H9 (cell line): ENCODE data around the gene ACBD3. TPM values are rescaled to one million over a fixed set of nuclear protein-coding genes. Genes with fewer than 3 reads are reported as not detected.

ENCODE experiments used
- DNase-seq: peaks from one replicate; pipeline ENCODE4 v3.0.0-alpha.2; 2017
- H2AFZ ChIP-seq: one replicate; pipeline ENCODE4 v1.6.1; 2013; ENCODE audit warnings: mild to moderate bottlenecking, low read length, control low read depth, moderate library complexity
- H2AK5ac ChIP-seq: 2 replicates; pipeline ENCODE4 v1.6.1; 2013; ENCODE audit warnings: low read length, control low read depth, mixed read lengths; ENCODE audit not compliant: insufficient read length
- H2BK120ac ChIP-seq: one replicate; pipeline ENCODE4 v1.6.1; 2013; ENCODE audit warnings: low read depth, mild to moderate bottlenecking, low read length, control low read depth, inconsistent platforms; ENCODE audit not compliant: poor library complexity, severe bottlenecking
- H2BK12ac ChIP-seq: 2 replicates; pipeline ENCODE4 v1.6.1; 2013; ENCODE audit warnings: low read length, control low read depth, mixed read lengths, low read depth; ENCODE audit not compliant: insufficient read length
- H2BK15ac ChIP-seq: 2 replicates; pipeline ENCODE4 v1.6.1; 2013; ENCODE audit warnings: low read depth, low read length, control low read depth
- H2BK20ac ChIP-seq: one replicate; pipeline ENCODE4 v1.6.1; 2013; ENCODE audit warnings: low read depth, mild to moderate bottlenecking, low read length, control low read depth, inconsistent platforms; ENCODE audit not compliant: poor library complexity, severe bottlenecking
- H2BK5ac ChIP-seq: 2 replicates; pipeline ENCODE4 v1.6.1; 2013; ENCODE audit warnings: low read length, control low read depth, mixed read lengths; ENCODE audit not compliant: insufficient read length
- H3K14ac ChIP-seq: 2 replicates; pipeline ENCODE4 v1.6.1; 2013; ENCODE audit warnings: low read length, control low read depth; ENCODE audit not compliant: insufficient read depth
- H3K18ac ChIP-seq: 2 replicates; pipeline ENCODE4 v1.6.1; 2013; ENCODE audit warnings: low read depth, mild to moderate bottlenecking, mixed read lengths, low read length, control low read depth; ENCODE audit not compliant: insufficient read length
- H3K23ac ChIP-seq: 2 replicates; pipeline ENCODE4 v1.6.1; 2013; ENCODE audit warnings: low read length, control low read depth, mixed read lengths, low read depth; ENCODE audit not compliant: insufficient read length
- H3K23me2 ChIP-seq: 2 replicates; pipeline ENCODE4 v1.6.1; 2013; ENCODE audit warnings: low read depth, mild to moderate bottlenecking, mixed read lengths, low read length, control low read depth; ENCODE audit not compliant: insufficient read length, poor library complexity, severe bottlenecking
- H3K27ac ChIP-seq: 2 replicates; pipeline ENCODE4 v1.5.1; 2013; ENCODE audit warnings: low read length, control low read depth, mixed read lengths, low read depth; ENCODE audit not compliant: insufficient read length
- H3K27me3 ChIP-seq: 2 replicates; pipeline ENCODE4 v1.6.1; 2013; ENCODE audit warnings: low read length, control low read depth, inconsistent platforms; ENCODE audit not compliant: insufficient read depth
- H3K4ac ChIP-seq: 2 replicates; pipeline ENCODE4 v1.6.1; 2013; ENCODE audit warnings: low read depth, mild to moderate bottlenecking, control low read depth, inconsistent platforms, low read length, moderate library complexity
- H3K4me1 ChIP-seq: 2 replicates; pipeline ENCODE4 v1.6.1; 2013; ENCODE audit warnings: low read length, control low read depth, inconsistent platforms; ENCODE audit not compliant: insufficient read depth
- H3K4me2 ChIP-seq: 2 replicates; pipeline ENCODE4 v1.6.1; 2013; ENCODE audit warnings: low read length, control low read depth, mixed read lengths; ENCODE audit not compliant: insufficient read length, insufficient read depth
- H3K56ac ChIP-seq: 2 replicates; pipeline ENCODE4 v1.6.1; 2013; ENCODE audit warnings: low read depth, mild to moderate bottlenecking, mixed read lengths, low read length, control low read depth; ENCODE audit not compliant: insufficient read length
- H3K79me1 ChIP-seq: 2 replicates; pipeline ENCODE4 v1.6.1; 2013; ENCODE audit warnings: low read depth, mild to moderate bottlenecking, moderate library complexity, low read length, control low read depth, inconsistent platforms; ENCODE audit not compliant: insufficient read depth, poor library complexity, severe bottlenecking
- H3K79me2 ChIP-seq: 2 replicates; pipeline ENCODE4 v1.6.1; 2013; ENCODE audit warnings: low read length, control low read depth, inconsistent platforms; ENCODE audit not compliant: insufficient read depth
- H3K9ac ChIP-seq: 2 replicates; pipeline ENCODE4 v1.6.1; 2013; ENCODE audit warnings: low read length, control low read depth, mixed read lengths; ENCODE audit not compliant: insufficient read length; ENCODE audit errors: extremely low read depth
- H3K9me3 ChIP-seq: one replicate; pipeline ENCODE4 v1.6.1; 2013; ENCODE audit warnings: low read depth, low read length, inconsistent platforms; ENCODE audit not compliant: control insufficient read depth
- H3T11ph ChIP-seq: one replicate; pipeline ENCODE4 v1.6.1; 2013; ENCODE audit warnings: mild to moderate bottlenecking, low read length, control low read depth, inconsistent platforms
- H4K20me1 ChIP-seq: one replicate; pipeline ENCODE4 v1.6.1; 2013; ENCODE audit not compliant: control insufficient read depth, insufficient read length, insufficient read depth
- H4K5ac ChIP-seq: 2 replicates; pipeline ENCODE4 v1.6.1; 2013; ENCODE audit warnings: low read depth, mild to moderate bottlenecking, mixed read lengths, low read length, control low read depth; ENCODE audit not compliant: insufficient read length
- H4K8ac ChIP-seq: replicated peaks from 2 replicates; pipeline ENCODE4 v1.6.1; 2013; ENCODE audit warnings: low read length, control low read depth, mixed read lengths, low read depth; ENCODE audit not compliant: insufficient read length
- H4K91ac ChIP-seq: 2 replicates; pipeline ENCODE4 v1.6.1; 2013; ENCODE audit warnings: low read depth, mild to moderate bottlenecking, moderate library complexity, mixed read lengths, low read length, control low read depth; ENCODE audit not compliant: insufficient read length
- H3K27ac Mint-ChIP-seq, 3 experiments: 2 replicates in 2 of 3; 3 replicates in 1 of 3; pipeline ENCODE4 v1.8.0; 2020 to 2021; ENCODE audit warnings: mixed read lengths in 3 of 3, mild to moderate bottlenecking in 1 of 3, moderate library complexity in 1 of 3
- H3K27me3 Mint-ChIP-seq: 2 replicates; pipeline ENCODE4 v1.8.0; 2021; ENCODE audit warnings: low read depth, mild to moderate bottlenecking, moderate library complexity, mixed read lengths
- H3K36me3 Mint-ChIP-seq, 3 experiments: 2 replicates in 2 of 3; 3 replicates in 1 of 3; pipeline ENCODE4 v1.8.0; 2020 to 2021; ENCODE audit warnings: low read depth in 3 of 3, mixed read lengths in 3 of 3; ENCODE audit not compliant: insufficient read depth in 1 of 3
- H3K4me1 Mint-ChIP-seq, 2 experiments: 2 replicates each; pipeline ENCODE4 v1.8.0; 2020; ENCODE audit warnings: mixed read lengths in 2 of 2
- H3K4me3 Mint-ChIP-seq, 2 experiments: 2 replicates in 1 of 2; 3 replicates in 1 of 2; pipeline ENCODE4 v1.8.0; 2020 to 2021; ENCODE audit warnings: mild to moderate bottlenecking in 2 of 2, mixed read lengths in 2 of 2, moderate library complexity in 1 of 2
- H3K9me3 Mint-ChIP-seq, 2 experiments: 2 replicates in 1 of 2; 3 replicates in 1 of 2; pipeline ENCODE4 v1.8.0; 2020; ENCODE audit warnings: mild to moderate bottlenecking in 2 of 2, mixed read lengths in 2 of 2, moderate library complexity in 1 of 2
- CTCF ChIP-seq: fragments of 200-600 bp; sonication (generic); conservative IDR thresholded peaks from 3 replicates; pipeline ENCODE4 v1.8.0; 2021; ENCODE audit warnings: antibody characterized with exemption, mild to moderate bottlenecking
- WGBS: extraction: QIAGEN DNeasy Blood & Tissue Kit; methylation state at CpG from one replicate; pipeline ENCODE4 v1.1.7; 2013; ENCODE audit warnings: missing lambda C conversion rate, low lambda C conversion rate, mixed read lengths; ENCODE audit not compliant: insufficient read length; ENCODE audit errors: extremely low coverage; 5-methylcytosine and 5-hydroxymethylcytosine counted together
- total RNA-seq: library from RNA; stranded (reverse); gene quantifications from 2 replicates; pipeline ENCODE4 v1.2.1, GENCODE V29; 2021

ACBD3 gene
- total RNA-seq, 1 experiment from 2014 or later = 30.8 TPM

- Histone ChIP-seq H2BK15ac (no peak overlapping the region), H4K8ac (no peak overlapping the region), H3K4me2 (no peak overlapping the region), H2BK20ac (no peak overlapping the region), H2AK5ac (no peak overlapping the region), H3T11ph (no peak overlapping the region), H3K14ac (no peak overlapping the region), H3K9me3 (no peaks in the 10 kb centered on the region), H3K4ac (no peak overlapping the region), H3K27ac (no peak overlapping the region), H2AFZ (no peak overlapping the region), H3K18ac (no peak overlapping the region), H4K5ac (no peak overlapping the region), H3K23me2 (peaks cover 8% of the 10 kb centered on the region), H2BK120ac (no peak overlapping the region), H3K9ac (no peak overlapping the region), H3K23ac (no peak overlapping the region), H4K20me1 (no peaks in the 10 kb centered on the region), H3K79me2 (no peaks in the 10 kb centered on the region), H2BK12ac (no peak overlapping the region), H3K4me1 (peaks cover 2% of the 10 kb centered on the region; the same call in 1 of the 2 replicates), H3K79me1 (no peaks in the 10 kb centered on the region), H3K56ac (no peak overlapping the region), H3K27me3 (no peaks in the 10 kb centered on the region; the same call in 1 of the 2 replicates), H2BK5ac (no peak overlapping the region), H4K91ac (no peak overlapping the region)
- TF ChIP-seq CTCF = no peak
- Mint-ChIP-seq H3K4me1 (peaks cover 36 to 48% of the 10 kb centered on the region in 2 experiments), H3K36me3 (peaks cover 0 to 4% (median 0%) of the 10 kb centered on the region in 3 experiments; a peak in 3 of 7 replicates), H3K4me3 (no peak overlapping the region), H3K27ac (no peak overlapping the region), H3K27me3 (peaks cover 24% of the 10 kb centered on the region), H3K9me3 (peaks cover 4 to 6% of the 10 kb centered on the region in 2 experiments; a peak in 4 of 5 replicates)
- no CpG with 5 or more reads among the region's 6 CpGs for WGBS
- no peak for DNase-seq
Observed at GRCh38 chr1:226119169-226119568, 67.4 kb downstream of the ACBD3 start.
